Activated T-cell treated with anti-CD3 and anti-CD28 coated beads for 4 hours (primary cell): ENCODE measurements around the gene FNDC11.
"Not testable (repeated sequence)": the region's sequence is repeated elsewhere in the genome, so short reads cannot be mapped to it uniquely, and the experiment has no call there.

Experiments
- DNase-seq: peaks from one replicate; pipeline ENCODE4 v3.0.0-alpha.2; 2020

The FNDC11 gene

DNA sequence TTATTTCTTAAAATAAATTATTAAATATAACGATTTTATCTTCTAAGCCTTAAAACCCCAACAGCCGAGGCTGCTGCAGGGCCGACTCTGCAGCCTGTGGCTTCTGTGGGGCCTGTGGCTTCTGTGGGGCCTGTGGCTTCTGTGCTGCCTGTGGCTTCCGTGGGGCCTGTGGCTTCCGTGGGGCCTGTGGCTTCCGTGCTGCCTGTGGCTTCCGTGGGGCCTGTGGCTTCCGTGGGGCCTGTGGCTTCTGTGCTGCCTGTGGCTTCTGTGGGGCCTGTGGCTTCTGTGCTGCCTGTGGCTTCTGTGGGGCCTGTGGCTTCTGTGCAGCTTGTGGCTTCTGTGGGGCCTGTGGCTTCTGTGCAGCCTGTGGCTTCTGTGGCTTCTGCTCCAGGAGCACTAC, 47.7 kb downstream of the FNDC11 start:
- DNase-seq, result not testable (repeated sequence)

DNA sequence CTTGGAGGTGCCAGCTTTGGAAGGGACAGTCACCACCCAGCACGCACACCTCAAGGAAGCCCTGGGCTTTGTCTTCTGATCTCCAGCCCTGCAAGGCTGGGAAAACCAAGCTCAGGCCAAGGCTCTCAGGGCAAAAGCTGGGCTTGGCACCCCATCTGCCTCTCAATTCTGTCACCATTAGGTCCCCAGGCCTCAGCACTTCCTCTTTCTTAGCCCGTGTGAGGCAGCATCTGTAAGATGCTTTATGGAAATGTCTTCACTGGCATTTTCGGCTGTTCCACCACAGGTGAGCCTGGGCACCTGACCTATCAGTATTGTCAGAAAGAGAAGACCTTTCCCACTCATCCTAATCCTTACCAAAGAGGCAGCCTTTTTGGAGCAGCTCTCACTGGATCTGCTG, 48.4 kb downstream of the FNDC11 start:
- no peak for DNase-seq
